K562 (cell line): ENCODE data around the gene ZNF672. TPM values are rescaled to one million over a fixed set of nuclear protein-coding genes. Genes with fewer than 3 reads are reported as not detected.

ENCODE experiments used
- ARID3B ChIP-seq: fragments of 250-450 bp; sonication (Bioruptor Pico); IDR thresholded peaks from 2 replicates; pipeline ENCODE4 v1.4.0; 2020; ENCODE audit warnings: borderline replicate concordance
- GMEB1 ChIP-seq: fragments of 250-450 bp; sonication (Bioruptor Pico); IDR thresholded peaks from 2 replicates; pipeline ENCODE4 v1.4.0; 2020; ENCODE audit warnings: mild to moderate bottlenecking
- POLR2H ChIP-seq: IDR thresholded peaks from 2 replicates; pipeline ENCODE4 v1.6.1; 2016; ENCODE audit warnings: missing genetic modification characterization, low read depth, mild to moderate bottlenecking, control low read depth, missing compliant biosample characterization, moderate library complexity
- RERE ChIP-seq: sonication (generic); formaldehyde crosslinking; IDR thresholded peaks from 2 replicates; pipeline ENCODE4 v1.8.0; 2023; ENCODE audit warnings: missing genetic modification reagents, mild to moderate bottlenecking, borderline replicate concordance
- ZNF436 ChIP-seq: fragments of 250-450, 450-650 bp; sonication (Bioruptor Pico); formaldehyde crosslinking; IDR thresholded peaks from 2 replicates; pipeline ENCODE4 v1.7.0; 2020; ENCODE audit warnings: mild to moderate bottlenecking
- polyA plus RNA-seq, 8 experiments: library from polyadenylated mRNA; depleted of rRNA in 4 of 8; stranded (reverse) in 5 of 8; unstranded in 3 of 8; fragments of >200 nt; fragmentation: Nextera tagmentation in 2 of 8; fragmentation: Illumina TruSeq in 1 of 8; extraction: Ambion mirVana in 2 of 8; extraction: Trizol in 1 of 8; gene quantifications; 2 replicates each; pipeline versions ENCODE4 v1.2.1 to v1.2.3, GENCODE V29; 2011 to 2014; ENCODE audit warnings: inconsistent platforms in 1 of 8, missing spikeins in 1 of 8
- total RNA-seq, 7 experiments: library from RNA; depleted of rRNA in 6 of 7; stranded (reverse); fragments of >200 nt in 6 of 7; fragmentation: Illumina TruSeq in 2 of 7; extraction: Trizol in 2 of 7; gene quantifications; 2 replicates each; pipeline versions ENCODE4 v1.2.1 to v1.2.3, GENCODE V29; 2011 to 2021; ENCODE audit warnings: low replicate concordance in 1 of 7

Gene ZNF672
- total and polyA plus RNA-seq, 9 of the 15 experiments (the other 6 are each of a cell fraction or from before 2014, with no cell fraction given), result 1.9 to 57.9 (median 24.1) TPM

GRCh38 chr1:248825573-248825908 is 12.5 kb upstream of the ZNF672 start (continued):
- TF ChIP-seq RERE (no peak), ZNF436 (no peak), POLR2H (tag) (no peak), GMEB1 (CRISPR knock-in tag) (no peak), ARID3B (CRISPR knock-in tag) (no peak)
